Hepatocyte (in vitro differentiated cells): Measurements from ENCODE around the gene CCDC73. TPM values are rescaled to one million over a fixed set of nuclear protein-coding genes. Genes with fewer than 3 reads are reported as not detected.

Source experiments
- DNase-seq: peaks from one replicate; pipeline ENCODE4 v3.0.0-alpha.2; 2016; ENCODE audit warnings: low spot score
- H2AFZ ChIP-seq: fragments of 200-600 bp; sonication (generic); 2 replicates; pipeline ENCODE4 v1.6.0; 2016; ENCODE audit warnings: antibody characterized with exemption, mild to moderate bottlenecking
- H3K27ac ChIP-seq: fragments of 200-600 bp; sonication (generic); 2 replicates; pipeline ENCODE4 v1.5.1; 2016; ENCODE audit warnings: mild to moderate bottlenecking
- H3K27me3 ChIP-seq: fragments of 200-600 bp; sonication (generic); 2 replicates; pipeline ENCODE4 v1.6.1; 2016
- H3K36me3 ChIP-seq: fragments of 200-600 bp; sonication (generic); replicated peaks from 2 replicates; pipeline ENCODE4 v1.5.1; 2016; ENCODE audit warnings: low read depth; ENCODE audit not compliant: insufficient read depth
- H3K4me1 ChIP-seq: fragments of 200-600 bp; sonication (generic); 2 replicates; pipeline ENCODE4 v1.5.1; 2016; ENCODE audit warnings: mild to moderate bottlenecking, moderate library complexity; ENCODE audit not compliant: insufficient read depth
- H3K4me2 ChIP-seq: fragments of 200-600 bp; sonication (generic); 2 replicates; pipeline ENCODE4 v1.6.0; 2016
- H3K4me3 ChIP-seq: fragments of 200-600 bp; sonication (generic); 2 replicates; pipeline ENCODE4 v1.5.1; 2016; ENCODE audit warnings: mild to moderate bottlenecking
- H3K79me2 ChIP-seq: fragments of 200-600 bp; sonication (generic); 2 replicates; pipeline ENCODE4 v1.6.0; 2017; ENCODE audit warnings: mild to moderate bottlenecking
- H3K9me2 ChIP-seq: fragments of 200-600 bp; sonication (generic); replicated peaks from 2 replicates; pipeline ENCODE4 v1.6.0; 2017; ENCODE audit warnings: mild to moderate bottlenecking; ENCODE audit not compliant: insufficient read depth
- H3K9me3 ChIP-seq: fragments of 200-600 bp; sonication (generic); 2 replicates; pipeline ENCODE4 v1.5.1; 2016; ENCODE audit warnings: low read depth, mild to moderate bottlenecking
- H4K20me1 ChIP-seq: fragments of 200-600 bp; sonication (generic); 2 replicates; pipeline ENCODE4 v1.6.0; 2016; ENCODE audit warnings: mild to moderate bottlenecking; ENCODE audit not compliant: insufficient read depth, poor library complexity, severe bottlenecking
- EZH2 ChIP-seq: fragments of 200-600 bp; sonication (generic); IDR thresholded peaks from 2 replicates; pipeline ENCODE4 v1.6.1; 2016; ENCODE audit warnings: antibody characterized with exemption, mild to moderate bottlenecking, borderline replicate concordance
- EZH2phosphoT487 ChIP-seq: fragments of 200-600 bp; sonication (generic); IDR thresholded peaks from one replicate; pipeline ENCODE4 v1.6.1; 2018; ENCODE audit warnings: antibody characterized with exemption, mild to moderate bottlenecking, low read depth, moderate library complexity; ENCODE audit not compliant: unreplicated experiment, severe bottlenecking
- WGBS: methylation state at CpG from one replicate; pipeline ENCODE4 v1.1.6; 2016; ENCODE audit warnings: low lambda C conversion rate; ENCODE audit errors: missing lambda C conversion rate; 5-methylcytosine and 5-hydroxymethylcytosine counted together
- polyA plus RNA-seq: library from polyadenylated mRNA; unstranded; fragments of >200 nt; fragmentation: Nextera tagmentation; extraction: Ambion mirVana; gene quantifications from 2 replicates; pipeline ENCODE4 v1.2.1, GENCODE V29; 2016
- total RNA-seq: library from RNA; depleted of rRNA; stranded (reverse); fragments of >200 nt; gene quantifications from 2 replicates; pipeline ENCODE4 v1.2.3, GENCODE V29; 2014
- TF ChIP-seq, protein P1 (sequence below): fragments of 200-600 bp; sonication (generic); IDR thresholded peaks from 2 replicates; pipeline ENCODE4 v1.5.1; 2016; ENCODE audit warnings: antibody characterized with exemption, mild to moderate bottlenecking; ENCODE audit not compliant: poor library complexity

CCDC73 gene
- total and polyA plus RNA-seq, 2 experiments from 2014 or later: 0.03 TPM; not detected in 1

- H3K4me3 ChIP-seq: no peak overlapping the region
- WGBS: 94% methylated on average over 3 of the region's 3 CpGs
- H3K27ac ChIP-seq: no peak overlapping the region
- H4K20me1 ChIP-seq: peaks cover 18% of the 10 kb centered on the region
- DNase-seq: no peak
- TF ChIP-seq EZH2phosphoT487 (no peak), EZH2 (no peak)
- TF ChIP-seq, protein P1, sequence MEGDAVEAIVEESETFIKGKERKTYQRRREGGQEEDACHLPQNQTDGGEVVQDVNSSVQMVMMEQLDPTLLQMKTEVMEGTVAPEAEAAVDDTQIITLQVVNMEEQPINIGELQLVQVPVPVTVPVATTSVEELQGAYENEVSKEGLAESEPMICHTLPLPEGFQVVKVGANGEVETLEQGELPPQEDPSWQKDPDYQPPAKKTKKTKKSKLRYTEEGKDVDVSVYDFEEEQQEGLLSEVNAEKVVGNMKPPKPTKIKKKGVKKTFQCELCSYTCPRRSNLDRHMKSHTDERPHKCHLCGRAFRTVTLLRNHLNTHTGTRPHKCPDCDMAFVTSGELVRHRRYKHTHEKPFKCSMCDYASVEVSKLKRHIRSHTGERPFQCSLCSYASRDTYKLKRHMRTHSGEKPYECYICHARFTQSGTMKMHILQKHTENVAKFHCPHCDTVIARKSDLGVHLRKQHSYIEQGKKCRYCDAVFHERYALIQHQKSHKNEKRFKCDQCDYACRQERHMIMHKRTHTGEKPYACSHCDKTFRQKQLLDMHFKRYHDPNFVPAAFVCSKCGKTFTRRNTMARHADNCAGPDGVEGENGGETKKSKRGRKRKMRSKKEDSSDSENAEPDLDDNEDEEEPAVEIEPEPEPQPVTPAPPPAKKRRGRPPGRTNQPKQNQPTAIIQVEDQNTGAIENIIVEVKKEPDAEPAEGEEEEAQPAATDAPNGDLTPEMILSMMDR: no peak
- H3K9me3 ChIP-seq: no peaks in the 10 kb centered on the region
- peaks cover 24% of the 10 kb centered on the region for H3K79me2 ChIP-seq
- H3K4me1 ChIP-seq: peaks cover 17% of the 10 kb centered on the region
- no peaks in the 10 kb centered on the region for H3K27me3 ChIP-seq
- H3K36me3 ChIP-seq: no peaks in the 10 kb centered on the region
- no peaks in the 10 kb centered on the region for H3K9me2 ChIP-seq
- no peak overlapping the region for H3K4me2 ChIP-seq
- H2AFZ ChIP-seq: no peak overlapping the region
Observed at GRCh38 chr11:32581556-32581955, 212.9 kb downstream of the CCDC73 start.

GRCh38 chr11:32580967-32581366 lies 213.5 kb downstream of the CCDC73 start:
- Histone ChIP-seq H3K9me3 (no peaks in the 10 kb centered on the region), H4K20me1 (peaks cover 12% of the 10 kb centered on the region), H3K27ac (no peak overlapping the region), H3K4me3 (no peak overlapping the region), H3K4me2 (no peak overlapping the region), H2AFZ (no peak overlapping the region), H3K36me3 (no peaks in the 10 kb centered on the region), H3K27me3 (no peaks in the 10 kb centered on the region), H3K9me2 (no peaks in the 10 kb centered on the region), H3K4me1 (peaks cover 11% of the 10 kb centered on the region), H3K79me2 (peaks cover 19% of the 10 kb centered on the region)
- DNase-seq: no peak
- WGBS: 42% methylated on average over 2 of the region's 2 CpGs
- TF ChIP-seq EZH2 (no peak), EZH2phosphoT487 (no peak)
- TF ChIP-seq, protein P1: no peak

GRCh38 chr11:32576456-32576855 lies 218.0 kb downstream of the CCDC73 start:
- 95% methylated on average over 1 of the region's 1 CpG for WGBS
- Histone ChIP-seq H3K4me2 (no peak overlapping the region), H3K4me1 (no peaks in the 10 kb centered on the region), H4K20me1 (no peaks in the 10 kb centered on the region), H3K36me3 (no peaks in the 10 kb centered on the region), H3K9me3 (no peaks in the 10 kb centered on the region), H3K9me2 (no peaks in the 10 kb centered on the region), H3K27me3 (no peaks in the 10 kb centered on the region), H3K79me2 (no peaks in the 10 kb centered on the region), H3K4me3 (no peak overlapping the region), H2AFZ (no peak overlapping the region), H3K27ac (no peak overlapping the region)
- TF ChIP-seq EZH2phosphoT487 (no peak), EZH2 (no peak)
- TF ChIP-seq, protein P1: no peak
- no peak for DNase-seq

DNA sequence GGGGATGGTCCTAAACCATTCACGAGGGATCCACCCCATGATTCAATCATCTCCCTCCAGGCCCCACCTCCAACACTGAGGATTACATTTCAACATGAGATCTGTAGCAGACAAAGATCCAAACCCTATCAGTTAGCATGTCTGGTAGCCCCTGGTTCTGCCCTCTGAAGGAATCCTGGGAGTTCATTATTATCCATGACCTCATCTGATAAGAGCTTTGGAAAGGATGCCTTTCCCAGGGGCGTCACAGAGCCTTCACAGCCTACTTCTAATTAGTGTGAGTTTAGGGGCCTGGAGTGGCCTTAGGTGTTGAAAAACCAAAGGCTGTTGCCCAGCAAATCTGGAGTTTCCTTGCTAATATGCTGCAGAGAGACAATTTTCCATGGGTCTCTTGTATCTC lies 219.4 kb downstream of the CCDC73 start:
- WGBS: 55% methylated on average over 2 of the region's 2 CpGs
- H2AFZ ChIP-seq: no peak overlapping the region
- H3K36me3 ChIP-seq: no peaks in the 10 kb centered on the region
- H3K27me3 ChIP-seq: peaks cover 3% of the 10 kb centered on the region
- DNase-seq: no peak
- H3K9me2 ChIP-seq: no peaks in the 10 kb centered on the region
- no peaks in the 10 kb centered on the region for H4K20me1 ChIP-seq
- H3K4me1 ChIP-seq: no peaks in the 10 kb centered on the region
- H3K27ac ChIP-seq: no peak overlapping the region
- H3K4me2 ChIP-seq: no peak overlapping the region
- H3K79me2 ChIP-seq: no peaks in the 10 kb centered on the region
- TF ChIP-seq EZH2phosphoT487 (no peak), EZH2 (no peak)
- TF ChIP-seq, protein P1: no peak
- H3K9me3 ChIP-seq: no peaks in the 10 kb centered on the region
- H3K4me3 ChIP-seq: no peak overlapping the region
